Measurements from ENCODE around the gene NSUN6.
"Not testable (repeated sequence)": the region's sequence is repeated elsewhere in the genome, so short reads cannot be mapped to it uniquely, and the experiment has no call there.

The NSUN6 gene

DNA sequence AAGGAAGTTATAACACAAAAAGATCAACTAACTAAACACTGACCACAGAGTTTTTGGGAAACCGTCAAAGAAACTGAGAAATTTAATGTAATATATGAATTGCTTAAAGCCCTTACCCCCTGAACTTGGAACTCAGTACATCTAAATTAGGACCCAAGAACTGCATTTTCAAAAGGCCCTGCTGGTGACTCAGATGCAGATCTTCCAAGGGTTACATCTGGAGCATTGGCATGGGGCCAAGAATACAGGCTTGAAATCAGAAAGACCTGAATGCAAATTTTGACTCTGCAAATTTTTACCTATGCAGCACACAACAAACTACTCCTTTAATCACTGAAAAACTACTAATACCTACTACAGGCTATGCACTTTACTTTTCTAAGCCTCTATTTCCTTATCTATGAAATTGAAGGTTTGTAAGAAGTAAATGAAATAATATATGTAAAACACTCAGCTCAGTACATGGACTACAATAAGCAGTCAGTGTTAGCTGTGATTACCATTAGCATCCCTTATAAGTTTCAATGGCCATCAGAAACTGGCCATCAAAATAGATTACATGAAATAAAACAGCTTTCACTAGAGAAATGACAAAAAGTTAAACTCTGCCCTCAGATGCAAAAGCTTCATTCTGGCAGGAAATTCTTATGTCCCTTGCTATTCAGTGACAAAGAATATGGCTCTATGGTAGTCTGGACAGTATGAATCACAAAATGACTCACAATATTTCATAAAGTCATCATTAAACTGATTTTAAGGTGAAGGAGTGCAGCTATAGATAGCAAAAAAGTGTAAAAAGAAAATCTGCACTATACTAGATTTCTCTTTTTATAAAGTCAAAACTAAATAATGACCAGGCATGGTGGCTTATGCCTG is 43.6 kb downstream of the NSUN6 start:
- DNase-seq (ENCODE audit: low read depth), result peak; percentile 91

DNA sequence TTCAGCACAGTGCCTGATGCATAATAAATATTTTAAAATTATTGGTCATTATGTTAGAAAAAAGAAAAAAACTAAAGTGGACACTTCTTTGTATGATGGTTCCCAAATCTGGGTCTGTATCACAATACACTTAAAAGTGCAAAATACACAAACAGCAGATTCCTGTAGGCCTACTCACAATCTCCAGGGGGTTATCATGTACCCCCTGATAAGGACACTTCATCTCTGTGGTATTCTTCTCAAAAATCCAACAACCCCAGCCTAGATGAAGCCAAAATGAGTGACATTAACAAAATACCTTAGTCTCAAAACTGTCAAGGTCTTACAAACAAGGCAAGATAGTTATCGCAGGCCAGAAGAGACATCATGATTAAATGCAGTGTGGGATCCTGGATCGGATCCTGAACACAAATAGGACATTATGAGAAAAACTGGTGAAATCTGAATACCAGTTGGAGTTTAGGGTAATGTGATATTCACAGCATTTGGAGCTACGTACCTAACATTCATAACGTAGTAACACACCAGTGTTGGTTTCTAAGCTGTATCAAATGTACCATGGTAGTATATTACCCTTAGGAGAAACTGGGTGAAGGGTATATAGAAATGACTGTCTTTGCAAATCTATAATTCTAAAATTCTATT is 45.2 kb downstream of the NSUN6 start:
- peak; percentile 51 for DNase-seq (ENCODE audit: low read depth)

GRCh38 chr10:18601321-18601720 is 50.1 kb downstream of the NSUN6 start:
- DNase-seq (ENCODE audit: low read depth), result no peak

- DNase-seq (ENCODE audit: low read depth), result no peak
Measured at GRCh38 chr10:18599392-18599791, 52.0 kb downstream of the NSUN6 start.

DNA sequence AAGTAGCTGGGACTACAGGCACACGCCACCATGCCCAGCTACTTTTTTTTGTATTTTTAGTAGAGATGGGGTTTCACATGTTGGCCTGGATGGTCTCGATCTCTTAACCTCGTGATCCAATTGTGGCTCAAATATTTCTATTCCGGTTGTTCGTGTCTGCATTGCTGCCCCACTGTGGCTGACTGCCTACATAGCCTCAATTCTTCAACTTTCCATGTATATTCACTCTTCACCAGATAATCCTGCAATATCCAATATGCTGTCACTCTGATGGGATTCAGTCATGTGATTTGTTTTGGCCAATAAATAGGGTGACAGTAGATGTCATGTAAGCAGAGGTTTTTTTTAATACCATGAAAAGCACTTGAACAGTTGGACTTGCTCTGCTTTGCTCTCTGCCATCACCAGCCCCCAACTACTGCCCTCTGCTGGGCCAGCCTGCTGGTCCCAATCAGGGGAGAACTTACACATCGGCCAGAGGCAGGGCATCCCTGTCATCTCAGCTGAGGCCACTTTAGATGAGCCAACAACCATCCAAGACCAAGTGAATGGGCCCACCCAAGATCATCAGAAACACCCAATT is 56.7 kb downstream of the NSUN6 start:
- peak; percentile 25 for DNase-seq (ENCODE audit: low read depth)

- DNase-seq (ENCODE audit: low read depth), result not testable (repeated sequence)
Measured at GRCh38 chr10:18591141-18591540, 60.2 kb downstream of the NSUN6 start.

- not testable (repeated sequence) for DNase-seq (ENCODE audit: low read depth)
Measured at GRCh38 chr10:18586637-18587036, 64.8 kb downstream of the NSUN6 start.

- peak; percentile 30 for DNase-seq (ENCODE audit: low read depth)
Measured at GRCh38 chr10:18583575-18584270, 67.7 kb downstream of the NSUN6 start.

GRCh38 chr10:18582803-18583202 is 68.6 kb downstream of the NSUN6 start:
- DNase-seq (ENCODE audit: low read depth), result peak; percentile 74

DNA sequence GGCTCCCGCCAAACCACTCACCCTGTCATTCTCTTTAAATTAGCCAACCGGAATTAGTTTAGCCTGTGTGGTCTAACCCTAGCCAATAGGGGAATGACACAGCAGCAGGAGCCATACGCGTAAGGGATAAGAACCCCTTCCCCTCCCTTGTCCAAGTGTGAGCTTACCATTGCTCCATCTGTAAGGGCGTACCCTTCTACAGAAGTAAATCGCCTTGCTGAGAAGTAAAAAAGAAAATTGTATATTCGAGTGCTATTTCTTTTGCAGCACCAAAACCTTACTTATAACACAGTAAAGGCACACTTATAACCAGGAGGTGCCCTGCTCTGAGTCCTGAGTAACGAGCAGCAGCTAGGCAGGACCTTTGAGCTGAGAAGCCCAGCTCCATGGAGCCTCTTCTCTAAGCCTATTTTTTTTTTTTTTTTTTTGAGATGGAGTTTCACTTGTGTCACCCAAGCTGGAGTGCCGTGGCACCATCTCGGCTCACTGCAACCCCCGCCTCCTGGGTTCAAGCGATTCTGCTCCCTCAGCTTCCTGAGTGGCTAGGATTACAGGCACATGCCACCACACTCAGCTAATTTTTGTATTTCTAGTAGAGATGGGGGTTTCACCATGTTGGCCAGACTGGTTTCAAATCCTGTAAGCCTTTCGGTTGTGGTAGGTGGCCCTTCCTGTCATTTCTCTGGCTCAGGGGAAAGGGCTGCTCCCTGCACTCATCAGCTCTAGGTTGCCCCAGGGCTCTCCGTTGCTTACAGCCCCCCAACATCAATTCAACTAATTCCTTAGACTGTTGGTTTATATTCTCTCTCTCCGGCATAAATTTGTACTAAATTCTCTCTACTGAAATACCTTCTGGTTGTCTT is 73.3 kb downstream of the NSUN6 start:
- no peak for DNase-seq (ENCODE audit: low read depth)

- DNase-seq (ENCODE audit: low read depth), result no peak
Measured at GRCh38 chr10:18576586-18576985, 74.8 kb downstream of the NSUN6 start.

GRCh38 chr10:18572959-18573561 is 78.3 kb downstream of the NSUN6 start:
- no peak for DNase-seq (ENCODE audit: low read depth)

DNA sequence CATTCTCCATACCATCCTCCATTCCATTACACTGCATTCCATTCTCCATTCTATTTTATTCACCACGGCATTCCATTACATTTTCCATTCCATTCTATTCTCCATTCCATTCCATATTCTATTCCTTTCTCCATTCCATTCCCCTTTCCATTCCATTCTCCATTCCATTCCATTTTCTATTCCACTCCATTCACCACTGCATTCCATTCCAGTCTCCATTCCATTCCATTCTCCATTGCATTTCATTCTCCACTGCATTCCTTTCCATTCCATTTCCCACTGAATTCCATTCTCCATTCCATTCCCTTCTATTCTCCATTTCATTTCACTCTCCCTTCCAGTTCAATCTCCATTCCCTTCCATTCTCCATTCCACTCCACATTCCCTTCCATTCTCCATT is 79.6 kb downstream of the NSUN6 start:
- DNase-seq (ENCODE audit: low read depth), result no peak

DNA sequence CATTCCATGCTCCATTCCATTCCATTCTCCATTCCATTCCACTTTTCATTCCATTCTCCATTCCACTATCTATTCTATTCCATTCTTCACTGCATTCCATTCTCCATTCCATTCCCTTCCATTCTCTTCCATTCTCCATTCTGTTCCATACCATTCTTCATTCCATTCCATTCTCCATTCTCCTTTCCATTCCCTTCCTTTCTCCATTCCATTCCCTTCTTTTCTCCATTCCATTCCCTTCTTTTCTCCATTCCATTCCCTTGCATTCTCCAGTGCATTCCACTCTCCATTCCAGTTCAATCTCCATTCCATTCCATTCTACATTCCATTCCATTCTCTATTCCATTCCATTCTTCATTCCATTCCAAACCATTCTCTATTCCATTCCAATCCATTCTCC is 80.3 kb downstream of the NSUN6 start:
- no peak for DNase-seq (ENCODE audit: low read depth)

DNA sequence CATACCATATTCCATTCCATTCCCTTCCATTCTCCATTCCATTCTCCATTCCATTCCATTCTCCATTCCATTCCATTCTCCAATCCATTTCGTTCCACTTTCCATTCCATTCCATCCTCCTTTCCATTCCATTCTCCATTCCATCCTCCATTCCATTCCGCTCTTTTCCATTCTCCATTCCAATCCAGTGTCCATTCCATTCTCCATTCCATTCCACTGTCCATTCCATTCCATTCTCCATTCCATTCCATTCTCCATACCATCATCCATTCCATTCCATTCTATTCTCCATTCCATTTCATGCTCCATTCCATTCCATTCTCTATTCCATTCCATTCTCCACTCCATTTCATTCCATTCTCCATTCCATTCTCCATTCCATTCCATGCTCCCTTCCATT is 81.0 kb downstream of the NSUN6 start:
- DNase-seq (ENCODE audit: low read depth), result not testable (repeated sequence)

DNA sequence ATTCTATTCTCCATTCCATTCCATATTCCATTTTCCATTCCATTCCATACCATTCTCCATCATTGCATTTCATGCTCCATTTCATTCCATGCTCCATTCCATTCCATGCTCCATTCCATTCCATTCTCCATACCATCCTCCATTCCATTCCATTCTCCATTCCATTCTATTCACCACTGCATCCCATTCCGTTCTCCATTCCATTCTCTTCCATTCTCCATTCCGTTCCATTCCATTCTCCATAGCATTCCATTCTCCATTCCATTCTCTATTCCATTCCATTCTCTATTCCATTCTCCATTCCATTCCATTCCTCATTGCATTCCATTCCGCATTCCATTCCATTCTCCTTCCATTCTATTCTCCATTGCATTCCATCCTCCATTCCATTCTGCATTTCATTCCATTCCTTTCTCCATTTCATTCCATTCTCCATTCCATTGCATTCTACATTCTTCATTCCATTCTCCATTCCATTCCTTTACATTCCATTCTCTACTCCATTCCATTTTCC is 84.0 kb downstream of the NSUN6 start:
- no peak for DNase-seq (ENCODE audit: low read depth)

GRCh38 chr10:18566177-18566576 is 85.2 kb downstream of the NSUN6 start:
- no peak for DNase-seq (ENCODE audit: low read depth)

DNA sequence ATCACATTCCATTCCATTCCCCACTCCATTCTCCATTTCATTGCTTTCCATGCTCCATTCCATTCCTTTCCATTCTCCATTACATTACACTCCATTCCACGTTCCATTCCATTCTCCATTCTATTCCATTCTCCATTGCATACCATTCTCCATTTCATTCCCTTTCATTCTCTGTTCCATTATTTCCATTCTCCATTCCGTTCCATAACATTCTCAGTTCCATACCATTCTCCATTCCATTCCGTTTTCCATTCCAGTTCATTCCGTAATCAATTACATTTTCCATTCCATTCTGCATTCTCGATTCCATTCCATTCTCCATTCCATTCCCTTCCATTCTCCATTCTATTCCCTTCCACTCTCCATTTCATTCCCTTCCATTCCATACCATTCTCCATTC is 86.4 kb downstream of the NSUN6 start:
- DNase-seq (ENCODE audit: low read depth), result no peak

DNA sequence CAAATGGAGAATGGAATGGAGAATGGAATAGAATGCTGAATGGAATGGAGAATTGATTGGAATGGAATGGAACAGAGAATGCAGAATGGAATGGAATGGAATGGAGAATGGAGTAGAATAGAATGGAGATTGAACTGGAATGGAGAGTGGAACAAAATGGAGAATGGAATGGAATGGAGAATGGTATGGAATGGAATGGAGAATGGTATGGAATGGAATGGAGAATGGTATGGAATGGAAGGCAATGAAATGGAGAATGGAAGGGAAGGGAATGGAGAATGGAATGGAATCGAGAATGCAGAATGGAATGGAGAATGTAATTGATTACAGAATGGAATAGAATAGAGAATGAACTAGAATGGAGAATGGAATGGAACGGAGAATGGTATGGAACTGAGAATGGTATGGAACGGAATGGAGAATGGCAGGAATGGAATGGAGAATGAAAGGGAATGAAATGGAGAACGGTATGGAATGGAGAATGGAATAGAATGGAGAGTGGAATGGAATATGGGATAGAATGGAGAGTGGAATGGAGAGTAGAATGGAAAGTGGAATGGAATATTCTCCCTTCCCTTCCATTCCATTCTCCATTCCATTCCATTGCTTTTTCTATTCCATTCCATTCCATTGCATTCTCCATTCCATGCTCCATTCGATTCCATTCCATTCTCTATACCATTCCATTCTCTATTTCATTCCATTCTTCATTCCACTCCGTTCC is 88.2 kb downstream of the NSUN6 start:
- no peak for DNase-seq (ENCODE audit: low read depth)

DNA sequence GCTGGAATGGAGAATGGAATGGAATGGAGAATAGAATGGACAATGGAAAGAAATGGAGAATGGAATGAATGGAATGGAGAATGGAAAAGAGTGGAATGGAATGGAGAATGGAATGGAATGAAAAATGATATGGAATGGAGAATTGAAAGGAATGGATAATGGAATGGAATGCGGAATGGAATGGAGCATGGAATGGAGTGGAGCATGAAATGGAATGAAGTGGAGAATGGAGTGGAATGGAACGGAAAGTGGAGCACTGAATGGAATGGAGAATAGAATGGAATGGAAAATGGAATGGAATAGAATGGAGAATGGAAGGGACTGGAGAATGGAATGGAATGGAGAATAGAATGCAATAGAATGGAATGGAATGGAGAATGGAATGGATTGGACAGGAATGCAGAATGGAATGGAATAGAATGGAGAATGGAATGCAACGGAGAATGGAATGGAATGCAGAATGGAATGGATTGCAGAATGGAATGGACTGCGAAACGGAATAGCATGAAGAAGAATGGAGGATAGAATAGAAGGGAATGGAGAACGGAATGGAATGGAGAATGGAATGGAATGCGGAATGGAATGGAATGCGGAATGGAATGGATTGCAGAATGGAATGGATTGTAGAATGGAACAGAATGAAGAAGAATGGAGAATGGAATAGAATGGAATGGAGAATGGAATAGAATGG is 89.4 kb downstream of the NSUN6 start:
- DNase-seq (ENCODE audit: low read depth), result no peak
